Mesendoderm (in vitro differentiated cells): ENCODE measurements around the gene CPNE8.

Experiments used
- DNase-seq: peaks from one replicate; pipeline ENCODE4 v3.0.0; 2013
- H2AK5ac ChIP-seq: 2 replicates; pipeline ENCODE4 v1.6.1; 2013; ENCODE audit warnings: low read length, inconsistent platforms
- H2BK120ac ChIP-seq: 2 replicates; pipeline ENCODE4 v1.6.1; 2013; ENCODE audit warnings: low read depth, mild to moderate bottlenecking, low read length, moderate library complexity, mixed read lengths
- H2BK15ac ChIP-seq: replicated peaks from 2 replicates; pipeline ENCODE4 v1.6.1; 2013; ENCODE audit warnings: low read depth, mild to moderate bottlenecking, moderate library complexity
- H2BK5ac ChIP-seq: 2 replicates; pipeline ENCODE4 v1.6.1; 2013; ENCODE audit warnings: low read length, inconsistent platforms
- H3K18ac ChIP-seq: 2 replicates; pipeline ENCODE4 v1.6.1; 2013; ENCODE audit warnings: mild to moderate bottlenecking, low read length, mixed read lengths
- H3K23ac ChIP-seq: one replicate; pipeline ENCODE4 v1.6.1; 2013; ENCODE audit warnings: low read length
- H3K27ac ChIP-seq: 2 replicates; pipeline ENCODE4 v1.5.1; 2013; ENCODE audit warnings: low read depth, mild to moderate bottlenecking, inconsistent platforms, low read length, moderate library complexity
- H3K27me3 ChIP-seq: 2 replicates; pipeline ENCODE4 v1.6.1; 2013; ENCODE audit warnings: low read length, control low read depth, mild to moderate bottlenecking, inconsistent platforms; ENCODE audit not compliant: insufficient read depth, poor library complexity
- H3K36me3 ChIP-seq: 2 replicates; pipeline ENCODE4 v1.6.1; 2013; ENCODE audit warnings: low read length, inconsistent platforms; ENCODE audit not compliant: control insufficient read depth, insufficient read depth
- H3K4ac ChIP-seq: one replicate; pipeline ENCODE4 v1.6.1; 2013; ENCODE audit warnings: low read depth, mild to moderate bottlenecking, low read length, moderate library complexity
- H3K4me1 ChIP-seq: 2 replicates; pipeline ENCODE4 v1.6.1; 2013; ENCODE audit warnings: low read depth, low read length, inconsistent platforms; ENCODE audit not compliant: control insufficient read depth
- H3K4me2 ChIP-seq: 2 replicates; pipeline ENCODE4 v1.6.1; 2013; ENCODE audit warnings: low read length
- H3K4me3 ChIP-seq: 2 replicates; pipeline ENCODE4 v1.5.1; 2013; ENCODE audit warnings: mild to moderate bottlenecking, low read length
- H3K56ac ChIP-seq: one replicate; pipeline ENCODE4 v1.6.1; 2013; ENCODE audit warnings: low read length
- H3K79me1 ChIP-seq: 2 replicates; pipeline ENCODE4 v1.6.1; 2013; ENCODE audit warnings: low read length, inconsistent platforms
- H3K79me2 ChIP-seq: 2 replicates; pipeline ENCODE4 v1.6.1; 2013; ENCODE audit warnings: mild to moderate bottlenecking, low read length; ENCODE audit not compliant: control insufficient read depth, insufficient read depth
- H3K9ac ChIP-seq: 2 replicates; pipeline ENCODE4 v1.6.1; 2013; ENCODE audit warnings: low read length, inconsistent platforms
- H4K5ac ChIP-seq: one replicate; pipeline ENCODE4 v1.6.1; 2013; ENCODE audit warnings: low read length
- H4K8ac ChIP-seq: one replicate; pipeline ENCODE4 v1.6.1; 2013; ENCODE audit warnings: low read depth, mild to moderate bottlenecking, control low read depth, low read length, moderate library complexity
- WGBS: extraction: QIAGEN DNeasy Blood & Tissue Kit; methylation state at CpG from one replicate; pipeline ENCODE4 v1.1.7; 2013; ENCODE audit warnings: low lambda C conversion rate, missing lambda C conversion rate; ENCODE audit not compliant: insufficient coverage; ENCODE audit errors: extremely low coverage; 5-methylcytosine and 5-hydroxymethylcytosine counted together

CPNE8 gene

DNA sequence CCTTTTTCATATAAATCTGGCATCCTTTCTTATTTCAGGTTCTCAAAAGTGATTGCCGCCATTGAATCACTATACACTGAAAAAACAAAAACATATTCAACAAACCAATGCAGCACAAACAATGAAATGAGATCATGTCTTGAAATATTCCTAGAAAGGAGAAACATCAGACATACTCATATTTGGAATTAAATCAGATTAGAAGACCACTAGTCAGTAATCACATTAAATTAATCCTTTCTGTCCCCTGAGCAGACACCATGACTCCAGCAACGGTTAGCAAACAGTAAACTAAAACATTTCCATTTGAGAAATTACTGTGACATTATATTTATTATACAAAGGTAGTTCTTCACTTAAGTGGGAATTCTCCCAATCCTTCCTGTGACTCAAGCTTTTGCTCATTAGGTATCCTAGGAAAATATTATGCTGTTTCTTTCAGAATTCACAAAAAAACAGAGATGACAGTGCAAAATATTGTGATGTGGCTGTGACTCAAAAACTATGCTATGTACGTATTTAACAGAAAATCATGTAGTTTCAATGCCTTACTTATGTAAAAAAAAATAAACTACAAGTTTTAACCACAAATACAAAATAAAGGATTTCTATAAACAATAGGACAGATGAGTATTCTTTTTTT lies 29.7 kb downstream of the CPNE8 start:
- no peaks in the 10 kb centered on the region for H3K36me3 ChIP-seq
- peaks cover 2% of the 10 kb centered on the region for H3K4me1 ChIP-seq
- no peak overlapping the region for H3K4me3 ChIP-seq
- no peak overlapping the region for H3K18ac ChIP-seq
- H3K27ac ChIP-seq = no peak overlapping the region
- no peak overlapping the region for H3K56ac ChIP-seq
- H4K8ac ChIP-seq = no peak overlapping the region
- no peaks in the 10 kb centered on the region for H3K27me3 ChIP-seq
- H2BK15ac ChIP-seq = no peak overlapping the region
- H3K79me2 ChIP-seq = no peaks in the 10 kb centered on the region
- no peak overlapping the region for H2BK120ac ChIP-seq
- DNase-seq = no peak
- H3K79me1 ChIP-seq = no peaks in the 10 kb centered on the region
- H2AK5ac ChIP-seq = no peak overlapping the region
- no peak overlapping the region for H3K4ac ChIP-seq
- no peak overlapping the region for H4K5ac ChIP-seq
- no peak overlapping the region for H3K23ac ChIP-seq
- WGBS = no CpG with 5 or more reads among the region's 3 CpGs
- no peak overlapping the region for H2BK5ac ChIP-seq
- H3K4me2 ChIP-seq = no peak overlapping the region
- H3K9ac ChIP-seq = no peak overlapping the region

DNA sequence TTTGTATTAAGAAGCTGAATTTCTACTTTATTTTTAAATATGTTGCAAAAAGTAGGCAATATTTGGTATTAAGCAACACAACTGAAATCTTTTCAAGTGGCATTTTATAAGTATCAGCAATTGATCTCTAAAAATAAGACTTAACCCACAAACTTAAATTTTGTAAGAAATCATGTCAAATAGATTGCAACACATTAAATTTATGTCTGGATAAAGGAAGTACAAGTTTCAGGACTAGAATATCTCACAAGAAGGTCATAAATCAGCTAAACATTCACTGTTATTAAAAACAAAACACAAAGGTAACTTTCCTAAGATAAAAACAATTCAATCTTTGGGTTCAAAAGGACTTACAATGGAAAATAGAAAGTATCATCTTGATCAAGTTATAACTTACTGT lies 32.8 kb downstream of the CPNE8 start:
- no peak overlapping the region for H3K9ac ChIP-seq
- H3K4me3 ChIP-seq = no peak overlapping the region
- H3K27me3 ChIP-seq = no peaks in the 10 kb centered on the region
- no peak overlapping the region for H3K27ac ChIP-seq
- no peak overlapping the region for H3K4ac ChIP-seq
- H3K36me3 ChIP-seq = no peaks in the 10 kb centered on the region
- H3K4me1 ChIP-seq = no peaks in the 10 kb centered on the region
- H2BK15ac ChIP-seq = no peak overlapping the region
- H3K4me2 ChIP-seq = no peak overlapping the region
- H4K8ac ChIP-seq = no peak overlapping the region
- H3K18ac ChIP-seq = no peak overlapping the region
- no peak overlapping the region for H2AK5ac ChIP-seq
- H3K79me1 ChIP-seq = no peaks in the 10 kb centered on the region
- H2BK5ac ChIP-seq = no peak overlapping the region
- H2BK120ac ChIP-seq = no peak overlapping the region
- H3K23ac ChIP-seq = no peak overlapping the region
- DNase-seq = no peak
- H3K79me2 ChIP-seq = no peaks in the 10 kb centered on the region
- no peak overlapping the region for H4K5ac ChIP-seq
- no peak overlapping the region for H3K56ac ChIP-seq

GRCh38 chr12:38872156-38872555 lies 33.2 kb downstream of the CPNE8 start:
- WGBS = no CpG with 5 or more reads among the region's 2 CpGs
- H3K9ac ChIP-seq = no peak overlapping the region
- no peak for DNase-seq
- H3K56ac ChIP-seq = no peak overlapping the region
- H2AK5ac ChIP-seq = no peak overlapping the region
- no peaks in the 10 kb centered on the region for H3K36me3 ChIP-seq
- no peak overlapping the region for H3K18ac ChIP-seq
- H3K27me3 ChIP-seq = no peaks in the 10 kb centered on the region
- no peak overlapping the region for H2BK120ac ChIP-seq
- no peak overlapping the region for H3K23ac ChIP-seq
- H3K4ac ChIP-seq = no peak overlapping the region
- no peak overlapping the region for H3K4me2 ChIP-seq
- no peaks in the 10 kb centered on the region for H3K4me1 ChIP-seq
- no peak overlapping the region for H4K5ac ChIP-seq
- H4K8ac ChIP-seq = no peak overlapping the region
- no peak overlapping the region for H2BK5ac ChIP-seq
- H3K79me2 ChIP-seq = no peaks in the 10 kb centered on the region
- H2BK15ac ChIP-seq = no peak overlapping the region
- no peaks in the 10 kb centered on the region for H3K79me1 ChIP-seq
- no peak overlapping the region for H3K4me3 ChIP-seq
- H3K27ac ChIP-seq = no peak overlapping the region

GRCh38 chr12:38869036-38869435 lies 36.4 kb downstream of the CPNE8 start:
- Histone ChIP-seq H4K5ac (no peak overlapping the region), H3K4me1 (no peaks in the 10 kb centered on the region), H3K79me1 (no peaks in the 10 kb centered on the region), H4K8ac (no peak overlapping the region), H3K36me3 (no peaks in the 10 kb centered on the region), H2AK5ac (no peak overlapping the region), H3K23ac (no peak overlapping the region), H2BK15ac (no peak overlapping the region), H3K56ac (no peak overlapping the region), H3K4ac (no peak overlapping the region), H3K4me2 (no peak overlapping the region), H3K9ac (no peak overlapping the region), H2BK5ac (no peak overlapping the region), H3K4me3 (no peak overlapping the region), H3K27ac (no peak overlapping the region), H3K27me3 (no peaks in the 10 kb centered on the region), H3K18ac (no peak overlapping the region), H2BK120ac (no peak overlapping the region), H3K79me2 (no peaks in the 10 kb centered on the region)
- no peak for DNase-seq

- Histone ChIP-seq H3K4me2 (no peak overlapping the region), H3K9ac (no peak overlapping the region), H4K5ac (no peak overlapping the region), H2AK5ac (no peak overlapping the region), H3K4ac (no peak overlapping the region), H3K79me1 (no peaks in the 10 kb centered on the region), H3K23ac (no peak overlapping the region), H3K36me3 (no peaks in the 10 kb centered on the region), H3K56ac (no peak overlapping the region), H3K27me3 (no peaks in the 10 kb centered on the region), H4K8ac (no peak overlapping the region), H3K4me3 (no peak overlapping the region), H2BK120ac (no peak overlapping the region), H3K79me2 (no peaks in the 10 kb centered on the region), H3K18ac (no peak overlapping the region), H3K27ac (no peak overlapping the region), H3K4me1 (no peaks in the 10 kb centered on the region), H2BK5ac (no peak overlapping the region), H2BK15ac (no peak overlapping the region)
- WGBS = no CpG with 5 or more reads among the region's 1 CpG
- DNase-seq = no peak
Measured at GRCh38 chr12:38850461-38850860, 54.9 kb downstream of the CPNE8 start.

- H3K27ac ChIP-seq = no peak overlapping the region
- no peak overlapping the region for H3K4me2 ChIP-seq
- no peak overlapping the region for H3K18ac ChIP-seq
- H4K5ac ChIP-seq = no peak overlapping the region
- WGBS = no CpG with 5 or more reads among the region's 2 CpGs
- no peaks in the 10 kb centered on the region for H3K79me1 ChIP-seq
- H3K4me3 ChIP-seq = no peak overlapping the region
- no peak overlapping the region for H3K56ac ChIP-seq
- no peak overlapping the region for H3K23ac ChIP-seq
- no peak overlapping the region for H3K4ac ChIP-seq
- H2BK15ac ChIP-seq = no peak overlapping the region
- H3K79me2 ChIP-seq = no peaks in the 10 kb centered on the region
- H2BK5ac ChIP-seq = no peak overlapping the region
- no peak overlapping the region for H4K8ac ChIP-seq
- H3K4me1 ChIP-seq = no peaks in the 10 kb centered on the region
- no peaks in the 10 kb centered on the region for H3K27me3 ChIP-seq
- DNase-seq = no peak
- no peak overlapping the region for H2BK120ac ChIP-seq
- no peak overlapping the region for H3K9ac ChIP-seq
- H3K36me3 ChIP-seq = no peaks in the 10 kb centered on the region
- no peak overlapping the region for H2AK5ac ChIP-seq
Measured at GRCh38 chr12:38847247-38847646, 58.1 kb downstream of the CPNE8 start.
